Fibroblast of pulmonary artery (primary cell): ENCODE results near the gene CBX7.
A peak's percentile ranks its signal among the peaks of the same experiment; 100 is the strongest.
"Not testable (repeated sequence)": the region's sequence is repeated elsewhere in the genome, so short reads cannot be mapped to it uniquely, and the experiment has no call there.

ENCODE experiments used
- DNase-seq: peaks from one replicate; pipeline ENCODE4 v3.0.0-alpha.2; 2010; ENCODE audit warnings: low read depth
- H3K4me3 ChIP-seq: replicated peaks from 2 replicates; pipeline ENCODE4 v1.5.1; 2011; ENCODE audit warnings: low read depth, mild to moderate bottlenecking, control low read depth, low read length, moderate library complexity
- TF ChIP-seq, protein P1 (sequence below): IDR thresholded peaks from 2 replicates; pipeline ENCODE4 v1.5.1; 2011; ENCODE audit warnings: mild to moderate bottlenecking, control low read depth, low read length, inconsistent platforms; ENCODE audit errors: missing control alignments

CBX7 gene

DNA sequence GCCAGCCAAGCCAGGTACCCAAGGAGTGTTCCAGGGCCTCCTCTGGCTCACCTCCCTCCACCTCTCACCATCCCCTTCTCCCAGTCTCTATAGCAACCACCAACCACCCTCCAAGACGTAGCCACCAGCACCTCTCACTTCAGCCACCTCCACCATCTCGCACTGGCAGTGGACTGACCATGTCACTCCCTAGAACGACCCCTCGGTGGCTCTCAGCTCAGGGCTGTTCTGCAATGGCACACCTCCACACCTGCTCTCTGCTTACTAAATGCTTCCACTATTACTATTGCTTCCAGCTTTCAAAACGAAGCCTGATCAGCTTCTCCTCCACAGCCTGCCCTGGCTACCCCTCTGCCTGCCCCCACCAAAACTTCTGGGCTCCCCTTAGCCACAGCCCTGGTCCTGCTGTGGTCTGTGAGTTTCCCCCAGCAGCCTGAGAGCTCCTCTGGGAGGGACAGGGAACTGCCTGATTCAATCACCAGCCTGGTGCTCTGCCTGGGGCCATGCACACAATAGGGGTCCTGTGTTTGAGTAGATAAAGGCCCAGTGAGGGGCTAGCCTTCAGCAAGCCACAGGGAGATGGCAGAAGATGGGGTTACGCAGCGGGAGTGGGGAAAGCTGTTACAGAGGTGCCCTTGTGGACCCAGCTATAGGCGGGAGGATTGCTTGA is 17.5 kb upstream of the CBX7 start:
- no peak for DNase-seq
- TF ChIP-seq, protein P1, sequence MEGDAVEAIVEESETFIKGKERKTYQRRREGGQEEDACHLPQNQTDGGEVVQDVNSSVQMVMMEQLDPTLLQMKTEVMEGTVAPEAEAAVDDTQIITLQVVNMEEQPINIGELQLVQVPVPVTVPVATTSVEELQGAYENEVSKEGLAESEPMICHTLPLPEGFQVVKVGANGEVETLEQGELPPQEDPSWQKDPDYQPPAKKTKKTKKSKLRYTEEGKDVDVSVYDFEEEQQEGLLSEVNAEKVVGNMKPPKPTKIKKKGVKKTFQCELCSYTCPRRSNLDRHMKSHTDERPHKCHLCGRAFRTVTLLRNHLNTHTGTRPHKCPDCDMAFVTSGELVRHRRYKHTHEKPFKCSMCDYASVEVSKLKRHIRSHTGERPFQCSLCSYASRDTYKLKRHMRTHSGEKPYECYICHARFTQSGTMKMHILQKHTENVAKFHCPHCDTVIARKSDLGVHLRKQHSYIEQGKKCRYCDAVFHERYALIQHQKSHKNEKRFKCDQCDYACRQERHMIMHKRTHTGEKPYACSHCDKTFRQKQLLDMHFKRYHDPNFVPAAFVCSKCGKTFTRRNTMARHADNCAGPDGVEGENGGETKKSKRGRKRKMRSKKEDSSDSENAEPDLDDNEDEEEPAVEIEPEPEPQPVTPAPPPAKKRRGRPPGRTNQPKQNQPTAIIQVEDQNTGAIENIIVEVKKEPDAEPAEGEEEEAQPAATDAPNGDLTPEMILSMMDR = no peak
- no peak overlapping the region for H3K4me3 ChIP-seq

DNA sequence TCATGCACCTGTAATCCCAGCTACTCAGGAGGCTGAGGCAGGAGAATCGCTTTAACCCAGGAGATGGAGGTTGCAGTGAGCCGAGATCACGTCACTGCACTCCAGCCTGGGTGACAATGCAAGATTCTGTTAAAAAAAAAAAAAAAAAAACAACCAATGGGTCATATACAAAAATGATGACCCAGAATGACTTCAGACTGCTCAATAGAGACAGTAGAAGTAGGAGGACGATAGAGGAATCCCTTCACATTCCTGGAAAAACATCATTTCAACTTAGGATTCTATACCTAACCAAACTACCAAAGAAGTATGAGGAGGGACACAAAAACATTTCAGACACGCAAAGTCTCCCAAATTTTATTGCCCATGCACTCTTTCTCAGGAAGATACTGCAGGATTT is 14.1 kb upstream of the CBX7 start:
- DNase-seq = no peak
- no peak overlapping the region for H3K4me3 ChIP-seq
- TF ChIP-seq, protein P1 = no peak

DNA sequence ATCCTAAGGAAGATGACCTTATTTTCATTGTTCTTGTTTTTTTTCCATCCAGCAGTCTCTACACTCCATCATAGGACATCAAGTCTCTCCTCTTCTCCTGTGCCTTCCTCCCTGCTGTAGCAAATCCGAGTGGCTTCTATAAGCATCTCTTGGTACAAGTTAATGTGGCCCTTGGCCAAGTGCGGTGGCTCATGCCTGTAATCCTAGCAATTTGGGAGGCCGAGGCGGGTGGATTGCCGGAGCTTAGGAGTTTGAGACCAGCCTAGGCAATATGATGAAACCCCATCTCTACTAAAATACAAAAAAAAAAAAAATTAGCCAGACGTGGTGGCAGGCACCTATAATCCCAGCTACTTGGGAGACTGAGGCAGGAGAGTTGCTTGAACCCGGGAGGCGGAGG is 3.6 kb upstream of the CBX7 start:
- not testable (repeated sequence) for H3K4me3 ChIP-seq, DNase-seq

DNA sequence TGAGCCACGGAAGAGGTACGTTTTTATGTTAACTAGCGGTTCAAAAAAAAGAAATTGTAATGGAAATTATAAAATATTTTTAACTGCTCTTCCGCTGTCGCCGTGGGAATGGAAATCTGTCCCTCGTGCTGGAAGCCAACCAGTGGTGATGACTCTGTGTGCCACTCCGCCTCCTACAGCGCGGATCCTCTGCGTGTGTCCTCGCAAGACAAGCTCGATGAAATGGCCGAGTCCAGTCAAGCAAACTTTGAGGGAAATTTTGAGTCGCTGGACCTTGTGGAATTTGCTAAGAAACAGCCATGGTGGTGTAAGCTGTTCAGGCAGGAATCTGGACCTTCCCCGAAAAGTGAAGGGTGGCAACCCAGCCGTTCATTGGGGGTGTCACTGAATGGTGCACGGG is 2.9 kb upstream of the CBX7 start:
- no peak overlapping the region for H3K4me3 ChIP-seq
- no peak for DNase-seq
- TF ChIP-seq, protein P1 = no peak

DNA sequence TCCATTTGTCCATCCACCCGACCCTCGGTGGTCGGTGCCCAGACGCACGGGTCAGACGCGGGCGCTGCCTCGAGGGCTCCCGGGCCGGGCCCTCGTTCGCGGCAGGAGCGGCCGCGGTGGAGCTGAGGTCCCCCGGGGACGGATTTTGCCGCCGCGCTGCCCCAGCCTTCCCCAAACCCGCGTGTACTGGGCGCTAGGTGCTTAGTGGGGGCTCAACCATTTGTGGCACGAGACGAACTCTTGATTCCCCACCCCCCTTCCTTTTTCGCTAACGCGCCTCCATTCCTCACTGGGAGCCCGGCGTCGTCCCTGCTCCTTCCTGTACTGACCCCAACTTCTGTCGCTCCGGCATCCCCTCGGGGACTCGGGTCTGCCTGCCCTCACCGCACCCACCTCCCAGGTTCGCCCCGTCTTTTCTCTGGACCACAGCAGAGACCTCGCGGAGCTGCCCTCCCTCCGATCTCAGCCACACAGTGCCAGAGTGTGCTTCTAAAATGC is 789 bp upstream of the CBX7 start:
- TF ChIP-seq, protein P1 = no peak
- DNase-seq = no peak
- peak overlapping the region; percentile 53 for H3K4me3 ChIP-seq

DNA sequence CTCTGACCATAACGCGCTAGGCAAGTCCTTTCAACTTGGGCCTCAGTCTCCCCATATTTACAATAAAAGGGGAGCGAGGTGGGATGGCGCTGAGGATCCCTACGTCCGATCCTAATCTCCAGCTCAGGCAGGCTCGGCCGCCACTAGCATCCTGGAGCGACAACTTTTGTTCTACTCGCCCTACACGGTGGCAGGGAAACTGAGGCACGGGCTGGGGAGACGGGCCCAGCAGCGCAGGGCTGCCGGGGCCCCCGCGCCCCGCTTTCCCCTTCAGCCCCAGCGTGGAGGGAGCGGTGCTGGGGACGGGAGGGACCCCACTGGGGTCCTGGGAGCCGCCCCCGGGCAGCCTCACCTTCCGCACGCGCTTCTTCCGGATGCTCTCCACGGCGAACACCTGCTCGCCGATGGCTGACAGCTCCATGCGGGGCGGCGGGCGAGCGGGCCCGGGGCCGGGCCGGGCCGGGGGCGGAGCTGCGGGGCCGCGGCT is 413 bp downstream of the CBX7 start:
- H3K4me3 ChIP-seq = peak overlapping the region; percentile 61
- no peak for DNase-seq
- TF ChIP-seq, protein P1 = no peak

DNA sequence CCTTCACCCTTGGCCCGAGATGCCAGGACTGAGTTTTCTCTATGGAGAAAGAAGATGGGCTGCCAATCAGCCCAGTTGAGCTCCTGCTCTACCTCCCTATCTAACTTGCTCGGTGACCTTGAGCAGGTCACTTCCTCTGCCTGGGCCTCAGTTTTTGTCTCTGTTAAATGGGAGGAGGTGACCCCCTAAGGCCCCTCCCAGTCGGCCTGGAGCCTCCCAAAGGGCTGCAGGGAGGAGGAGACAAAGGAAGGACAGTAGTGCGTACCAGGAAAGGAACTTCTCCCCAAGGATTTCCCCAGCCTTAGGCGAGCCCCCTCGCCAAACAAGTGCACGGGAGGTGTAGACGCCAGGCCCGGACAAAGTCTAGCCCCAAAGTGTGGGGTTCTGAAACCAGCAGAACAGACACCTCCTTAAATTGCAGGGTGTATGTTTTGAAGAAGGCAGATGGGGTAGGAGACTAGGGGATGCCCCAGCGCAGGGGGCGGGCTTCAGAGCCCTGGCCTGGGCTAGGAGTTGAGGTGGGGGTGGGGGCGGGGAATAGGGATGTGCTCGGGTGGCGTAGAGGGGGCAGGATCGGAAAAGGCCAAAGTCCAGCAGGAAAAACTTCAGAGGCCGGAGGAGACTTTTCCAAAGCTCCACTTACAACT is 1.0 kb downstream of the CBX7 start:
- DNase-seq = no peak
- TF ChIP-seq, protein P1 = no peak
- peak overlapping the region; percentile 61 for H3K4me3 ChIP-seq
